Testis (tissue), 3 donors: ENCODE results near the gene KANK2. TPM values are rescaled to one million over a fixed set of nuclear protein-coding genes. Genes with fewer than 3 reads are reported as not detected.

Experiments used
- DNase-seq: peaks from one replicate; pipeline ENCODE4 v3.0.0-alpha.2; 2019
- H3K27ac ChIP-seq, 2 donors: fragments of 200-600 bp; sonication (generic); one replicate each; pipeline ENCODE4 v1.5.1; 2019
- H3K27me3 ChIP-seq: fragments of 200-600 bp; sonication (generic); one replicate; pipeline ENCODE4 v1.5.1; 2019
- H3K36me3 ChIP-seq: fragments of 200-600 bp; sonication (generic); one replicate; pipeline ENCODE4 v1.5.1; 2017; ENCODE audit warnings: low read depth; ENCODE audit errors: missing control alignments
- H3K4me1 ChIP-seq: fragments of 200-600 bp; sonication (generic); one replicate; pipeline ENCODE4 v1.5.1; 2019
- H3K4me3 ChIP-seq, 2 donors: fragments of 200-600 bp; sonication (generic); one replicate each; pipeline ENCODE4 v1.5.1; 2017 to 2019
- H3K9me3 ChIP-seq: fragments of 200-600 bp; sonication (generic); one replicate; pipeline ENCODE4 v1.5.1; 2017
- POLR2A ChIP-seq: fragments of 450-650 bp; IDR thresholded peaks from one replicate; pipeline ENCODE4 v1.6.1; 2017; ENCODE audit warnings: antibody characterized with exemption, mild to moderate bottlenecking, moderate library complexity
- WGBS, 2 donors: methylation state at CpG; one replicate each; pipeline ENCODE4 v1.1.5; 2018; 5-methylcytosine and 5-hydroxymethylcytosine counted together
- intact Hi-C: fragments of 100-400 bp; cut with DNase I; formaldehyde crosslinking; loops from one replicate; pipeline ENCODE4 v1.15.1; 2023; ENCODE audit warnings: low total_unique reads
- polyA plus RNA-seq: library from polyadenylated mRNA; stranded (reverse); fragments of 350-450 nt; fragmentation: Illumina TruSeq; extraction: RNeasy Lipid Tissue Mini Kit (QIAGEN cat#74804); gene quantifications from one replicate; pipeline ENCODE4 v1.2.3, GENCODE V29; 2014; ENCODE audit warnings: low read depth, low replicate concordance; ENCODE audit not compliant: insufficient read depth
- total RNA-seq, 2 donors: library from RNA; depleted of rRNA; stranded (reverse); fragments of >200 nt; gene quantifications; one replicate each; pipeline ENCODE4 v1.2.3, GENCODE V29; 2016
- TF ChIP-seq, protein P1 (sequence below), 3 experiments: fragments of 450-650 bp in 2 of 3; fragments of 200-600 bp in 1 of 3; sonication (generic) in 1 of 3; IDR thresholded peaks; one replicate each; pipeline ENCODE4 v1.5.1; 2016 to 2019; ENCODE audit warnings: antibody characterized with exemption in 3 of 3, mild to moderate bottlenecking in 2 of 3, moderate library complexity in 1 of 3

The KANK2 gene
- total and polyA plus RNA-seq, 3 donors from 2014 or later: 77.7 to 161 (median 98.9) TPM

- Histone ChIP-seq H3K27ac (peak overlapping the region; percentile 42 to 71), H3K4me3 (no peak overlapping the region)
- intact Hi-C loops: no loop called here
Observed at GRCh38 chr19:11242864-11243797, 45.8 kb upstream of the KANK2 start.

GRCh38 chr19:11242025-11242424 is 44.7 kb upstream of the KANK2 start:
- peaks cover 9% of the 10 kb centered on the region for H3K4me1 ChIP-seq
- no peak overlapping the region for H3K27ac ChIP-seq
- H3K36me3 ChIP-seq: no peaks in the 10 kb centered on the region
- intact Hi-C loops: no loop called here
- 72 to 85% methylated on average over 6 to 11 of the region's 11 CpGs for WGBS, 2 donors
- DNase-seq: no peak
- TF ChIP-seq POLR2A: no peak
- TF ChIP-seq, protein P1, sequence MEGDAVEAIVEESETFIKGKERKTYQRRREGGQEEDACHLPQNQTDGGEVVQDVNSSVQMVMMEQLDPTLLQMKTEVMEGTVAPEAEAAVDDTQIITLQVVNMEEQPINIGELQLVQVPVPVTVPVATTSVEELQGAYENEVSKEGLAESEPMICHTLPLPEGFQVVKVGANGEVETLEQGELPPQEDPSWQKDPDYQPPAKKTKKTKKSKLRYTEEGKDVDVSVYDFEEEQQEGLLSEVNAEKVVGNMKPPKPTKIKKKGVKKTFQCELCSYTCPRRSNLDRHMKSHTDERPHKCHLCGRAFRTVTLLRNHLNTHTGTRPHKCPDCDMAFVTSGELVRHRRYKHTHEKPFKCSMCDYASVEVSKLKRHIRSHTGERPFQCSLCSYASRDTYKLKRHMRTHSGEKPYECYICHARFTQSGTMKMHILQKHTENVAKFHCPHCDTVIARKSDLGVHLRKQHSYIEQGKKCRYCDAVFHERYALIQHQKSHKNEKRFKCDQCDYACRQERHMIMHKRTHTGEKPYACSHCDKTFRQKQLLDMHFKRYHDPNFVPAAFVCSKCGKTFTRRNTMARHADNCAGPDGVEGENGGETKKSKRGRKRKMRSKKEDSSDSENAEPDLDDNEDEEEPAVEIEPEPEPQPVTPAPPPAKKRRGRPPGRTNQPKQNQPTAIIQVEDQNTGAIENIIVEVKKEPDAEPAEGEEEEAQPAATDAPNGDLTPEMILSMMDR (IDR thresholded peaks at IDR 0.05): no peak
- H3K9me3 ChIP-seq: no peaks in the 10 kb centered on the region
- no peaks in the 10 kb centered on the region for H3K27me3 ChIP-seq
- H3K4me3 ChIP-seq: no peak overlapping the region

More at GRCh38 chr19:11242864-11243797, 45.8 kb upstream of the KANK2 start:
- TF ChIP-seq POLR2A: no peak
- TF ChIP-seq, protein P1 (IDR thresholded peaks at IDR 0.05): peak; percentile 30 to 84 (median 37)
- peaks cover 16% of the 10 kb centered on the region for H3K4me1 ChIP-seq
- peak; percentile 95 for DNase-seq
- 36 to 42% methylated on average over 17 to 36 of the region's 48 CpGs for WGBS, 2 donors
- H3K36me3 ChIP-seq: no peaks in the 10 kb centered on the region
- no peaks in the 10 kb centered on the region for H3K27me3 ChIP-seq
- no peaks in the 10 kb centered on the region for H3K9me3 ChIP-seq

DNA sequence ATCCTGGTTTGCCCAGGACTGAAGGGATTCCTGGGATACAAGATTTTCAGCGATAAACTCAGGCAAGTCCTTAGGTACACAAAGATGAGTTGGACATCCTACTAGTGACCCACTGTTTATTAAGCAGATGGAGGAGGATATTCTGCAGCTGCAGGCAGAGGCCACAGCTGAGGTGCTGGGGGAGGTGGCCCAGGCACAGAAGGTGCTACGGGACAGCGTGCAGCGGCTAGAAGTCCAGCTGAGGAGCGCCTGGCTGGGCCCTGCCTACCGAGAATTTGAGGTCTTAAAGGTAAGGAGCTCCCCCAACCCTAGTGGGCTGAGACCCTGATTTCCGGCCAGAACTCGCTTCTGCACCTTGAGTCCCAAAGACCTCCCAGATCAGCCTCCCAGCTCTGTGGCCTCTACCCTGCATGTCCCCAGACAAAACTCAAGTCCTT is 42.7 kb upstream of the KANK2 start:
- Histone ChIP-seq H3K4me1 (peaks cover 9% of the 10 kb centered on the region), H3K27me3 (no peaks in the 10 kb centered on the region), H3K9me3 (no peaks in the 10 kb centered on the region), H3K27ac (no peak overlapping the region), H3K36me3 (no peaks in the 10 kb centered on the region), H3K4me3 (no peak overlapping the region)
- TF ChIP-seq, protein P1 (IDR thresholded peaks at IDR 0.05): no peak
- no peak for TF ChIP-seq POLR2A
- intact Hi-C loops: no loop called here
- no peak for DNase-seq
- WGBS, 2 donors: 96 to 97% methylated on average over 8 of the region's 8 CpGs

DNA sequence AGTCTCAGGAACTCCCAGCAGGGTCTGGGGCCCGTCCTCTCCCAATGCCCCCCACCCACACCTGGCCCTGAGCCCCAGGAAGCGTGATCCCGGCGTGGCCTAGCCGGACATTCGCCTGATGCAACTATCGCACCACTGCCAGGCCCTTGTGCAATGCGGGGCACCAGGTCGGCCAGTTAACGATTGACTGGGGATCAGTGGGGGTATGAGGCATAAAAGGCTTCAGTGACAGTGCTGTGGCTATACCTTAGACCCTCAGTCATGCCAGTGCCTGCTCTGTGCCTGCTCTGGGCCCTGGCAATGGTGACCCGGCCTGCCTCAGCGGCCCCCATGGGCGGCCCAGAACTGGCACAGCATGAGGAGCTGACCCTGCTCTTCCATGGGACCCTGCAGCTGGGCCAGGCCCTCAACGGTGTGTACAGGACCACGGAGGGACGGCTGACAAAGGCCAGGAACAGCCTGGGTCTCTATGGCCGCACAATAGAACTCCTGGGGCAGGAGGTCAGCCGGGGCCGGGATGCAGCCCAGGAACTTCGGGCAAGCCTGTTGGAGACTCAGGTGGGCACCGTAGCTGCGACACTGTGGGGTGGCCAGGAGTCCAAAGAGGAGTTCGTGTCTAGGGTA is 42.1 kb upstream of the KANK2 start, which contains the start of gene ANGPTL8:
TSS of gene ANGPTL8 (plus strand) at position 243 of the 624 bp plus-strand sequence. CDS start at position 262, 19 bp downstream.
- no peak for TF ChIP-seq POLR2A
- TF ChIP-seq, protein P1 (IDR thresholded peaks at IDR 0.05): no peak
- no peaks in the 10 kb centered on the region for H3K27me3 ChIP-seq
- no peaks in the 10 kb centered on the region for H3K36me3 ChIP-seq
- H3K9me3 ChIP-seq: no peaks in the 10 kb centered on the region
- WGBS, 2 donors: 98 to 100% methylated on average over 3 to 20 of the region's 23 CpGs
- H3K27ac ChIP-seq: no peak within 1 kb of the TSS
- no peak within 1 kb of the TSS for H3K4me3 ChIP-seq
- intact Hi-C loops: no loop called here
- no peak for DNase-seq
- peaks cover 9% of the 10 kb centered on the region for H3K4me1 ChIP-seq
